ENCODE measurements around the gene MON1B. TPM values are rescaled to one million over a fixed set of nuclear protein-coding genes. Genes with fewer than 3 reads are reported as not detected.

The MON1B gene
- total RNA-seq, 1 experiment from 2014 or later, result 48.0 TPM

DNA sequence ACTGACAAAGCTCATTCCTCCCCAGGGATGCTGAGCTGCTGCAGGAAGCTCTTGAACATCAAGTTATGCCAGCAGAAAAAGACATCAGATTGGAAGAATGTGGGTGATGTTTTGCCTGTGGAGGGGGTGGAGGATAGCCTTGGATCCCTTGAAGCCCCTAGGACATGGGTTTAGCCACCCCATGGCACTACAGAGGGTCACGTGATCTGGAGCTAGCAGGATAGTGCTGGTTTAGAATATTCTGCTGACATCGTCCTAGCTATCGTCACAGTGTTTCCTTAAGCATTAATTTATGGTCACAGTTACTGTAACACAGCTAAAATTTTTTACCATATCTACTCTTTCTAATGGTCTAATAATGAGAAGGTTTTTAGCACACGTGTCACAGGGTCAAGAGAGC lies 20.2 kb upstream of the MON1B start:
- no CpG with 5 or more reads among the region's 4 CpGs for WGBS (ENCODE audit: extremely low coverage, insufficient read length, low lambda C conversion rate)
- Mint-ChIP-seq H3K9me3 (no peaks in the 10 kb centered on the region), H3K4me1 (no peaks in the 10 kb centered on the region), H3K4me3 (no peak overlapping the region), H3K36me3 (ENCODE audit: insufficient read depth in 1 of 3, low read depth in 3 of 3) (no peaks in the 10 kb centered on the region), H3K27ac (no peak overlapping the region), H3K27me3 (ENCODE audit: low read depth) (no peaks in the 10 kb centered on the region; the same call in 1 of the 2 replicates)
- Histone ChIP-seq H4K5ac (ENCODE audit: insufficient read length, low read depth, low read length) (no peak overlapping the region), H2BK12ac (ENCODE audit: insufficient read length, low read depth, low read length) (no peak overlapping the region), H3K9ac (ENCODE audit: extremely low read depth, insufficient read length, low read length) (no peak overlapping the region), H4K8ac (replicated peaks; ENCODE audit: insufficient read length, low read depth, low read length) (no peak overlapping the region), H3T11ph (ENCODE audit: low read length) (no peak overlapping the region), H3K27me3 (ENCODE audit: insufficient read depth, low read length) (no peaks in the 10 kb centered on the region), H3K79me2 (ENCODE audit: insufficient read depth, low read length) (no peaks in the 10 kb centered on the region), H3K18ac (ENCODE audit: insufficient read length, low read depth, low read length) (no peak overlapping the region), H2BK15ac (ENCODE audit: low read depth, low read length) (no peak overlapping the region), H4K91ac (ENCODE audit: insufficient read length, low read depth, low read length) (no peak overlapping the region), H2BK20ac (ENCODE audit: low read depth, low read length, poor library complexity, severe bottlenecking) (no peak overlapping the region), H3K4me2 (ENCODE audit: insufficient read depth, insufficient read length, low read length) (no peak overlapping the region), H2AK5ac (ENCODE audit: insufficient read length, low read length) (no peak overlapping the region), H3K79me1 (ENCODE audit: insufficient read depth, low read depth, low read length, poor library complexity, severe bottlenecking) (no peaks in the 10 kb centered on the region), H4K20me1 (ENCODE audit: control insufficient read depth, insufficient read depth, insufficient read length) (no peaks in the 10 kb centered on the region), H3K9me3 (ENCODE audit: control insufficient read depth, low read depth, low read length) (no peaks in the 10 kb centered on the region), H3K14ac (ENCODE audit: insufficient read depth, low read length) (no peak overlapping the region), H3K56ac (ENCODE audit: insufficient read length, low read depth, low read length) (no peak overlapping the region), H3K23me2 (ENCODE audit: insufficient read length, low read depth, low read length, poor library complexity, severe bottlenecking) (no peaks in the 10 kb centered on the region), H3K4ac (ENCODE audit: low read depth, low read length) (no peak overlapping the region), H2BK120ac (ENCODE audit: low read depth, low read length, poor library complexity, severe bottlenecking) (no peak overlapping the region), H3K4me1 (ENCODE audit: insufficient read depth, low read length) (no peaks in the 10 kb centered on the region), H2AFZ (ENCODE audit: low read length) (peak overlapping the region; percentile 59), H3K27ac (ENCODE audit: insufficient read length, low read depth, low read length) (no peak overlapping the region), H2BK5ac (ENCODE audit: insufficient read length, low read length) (no peak overlapping the region), H3K23ac (ENCODE audit: insufficient read length, low read depth, low read length) (no peak overlapping the region)
- no peak for DNase-seq
- TF ChIP-seq, protein P1, sequence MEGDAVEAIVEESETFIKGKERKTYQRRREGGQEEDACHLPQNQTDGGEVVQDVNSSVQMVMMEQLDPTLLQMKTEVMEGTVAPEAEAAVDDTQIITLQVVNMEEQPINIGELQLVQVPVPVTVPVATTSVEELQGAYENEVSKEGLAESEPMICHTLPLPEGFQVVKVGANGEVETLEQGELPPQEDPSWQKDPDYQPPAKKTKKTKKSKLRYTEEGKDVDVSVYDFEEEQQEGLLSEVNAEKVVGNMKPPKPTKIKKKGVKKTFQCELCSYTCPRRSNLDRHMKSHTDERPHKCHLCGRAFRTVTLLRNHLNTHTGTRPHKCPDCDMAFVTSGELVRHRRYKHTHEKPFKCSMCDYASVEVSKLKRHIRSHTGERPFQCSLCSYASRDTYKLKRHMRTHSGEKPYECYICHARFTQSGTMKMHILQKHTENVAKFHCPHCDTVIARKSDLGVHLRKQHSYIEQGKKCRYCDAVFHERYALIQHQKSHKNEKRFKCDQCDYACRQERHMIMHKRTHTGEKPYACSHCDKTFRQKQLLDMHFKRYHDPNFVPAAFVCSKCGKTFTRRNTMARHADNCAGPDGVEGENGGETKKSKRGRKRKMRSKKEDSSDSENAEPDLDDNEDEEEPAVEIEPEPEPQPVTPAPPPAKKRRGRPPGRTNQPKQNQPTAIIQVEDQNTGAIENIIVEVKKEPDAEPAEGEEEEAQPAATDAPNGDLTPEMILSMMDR (conservative IDR thresholded peaks at IDR 0.05), result no peak

All from H9 (cell line).